ENCODE data around the gene SLC31A1. TPM values are rescaled to one million over a fixed set of nuclear protein-coding genes. Genes with fewer than 3 reads are reported as not detected.

SLC31A1 gene
- total and polyA plus RNA-seq, 2 of the 13 experiments (the other 11 are each of a cell fraction or from before 2014, with no cell fraction given) = 62.9 to 70.0 TPM

DNA sequence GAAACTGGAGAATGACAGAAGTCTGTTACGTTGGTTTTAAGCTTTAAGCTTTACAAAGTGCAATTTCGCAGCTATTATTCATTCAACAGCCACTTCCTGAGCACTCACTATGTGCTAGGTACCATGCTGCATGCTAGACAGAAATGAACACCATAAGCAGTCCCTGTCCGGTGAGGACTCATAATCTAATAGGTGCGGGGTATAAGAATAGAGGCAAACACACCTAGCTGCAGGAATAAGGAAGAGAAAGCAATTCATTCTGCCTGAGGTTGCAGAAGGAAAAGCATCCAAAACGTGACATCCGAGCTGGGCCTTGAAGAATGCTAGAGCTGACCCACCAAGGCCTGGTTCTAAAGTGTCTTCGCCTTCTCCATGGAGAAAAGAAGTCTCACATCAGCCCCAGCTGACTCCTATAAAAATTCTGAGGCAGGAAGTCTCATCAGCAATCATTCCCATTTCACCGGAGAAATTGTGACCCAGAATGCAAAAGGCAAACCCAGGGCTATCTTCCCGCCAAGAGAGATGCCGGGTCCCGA, 809 bp upstream of the SLC31A1 start (continued):
- 0 out of 2 replicates have a peak, but pooled peaks have one; percentile 84 for TF ChIP-seq ZNF572 (CRISPR knock-in tag; IDR thresholded peaks at IDR 0.05)
- TF ChIP-seq, protein P1, sequence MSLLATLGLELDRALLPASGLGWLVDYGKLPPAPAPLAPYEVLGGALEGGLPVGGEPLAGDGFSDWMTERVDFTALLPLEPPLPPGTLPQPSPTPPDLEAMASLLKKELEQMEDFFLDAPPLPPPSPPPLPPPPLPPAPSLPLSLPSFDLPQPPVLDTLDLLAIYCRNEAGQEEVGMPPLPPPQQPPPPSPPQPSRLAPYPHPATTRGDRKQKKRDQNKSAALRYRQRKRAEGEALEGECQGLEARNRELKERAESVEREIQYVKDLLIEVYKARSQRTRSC (CRISPR knock-in tag; IDR thresholded peaks at IDR 0.05; ENCODE audit: low read depth) = 0 out of 2 replicates have a peak, but pooled peaks have one; percentile 15
- TF ChIP-seq ZNF160 (CRISPR knock-in tag; IDR thresholded peaks at IDR 0.05) = 0 out of 2 replicates have a peak, but pooled peaks have one; percentile 4
- TF ChIP-seq RFX5 (IDR thresholded peaks at IDR 0.05; ENCODE audit: low read depth, low read length) = no peak
- 0 out of 2 replicates have a peak, but pooled peaks have one; percentile 41 for TF ChIP-seq ZNF296 (CRISPR knock-in tag; conservative IDR thresholded peaks at IDR 0.05)

DNA sequence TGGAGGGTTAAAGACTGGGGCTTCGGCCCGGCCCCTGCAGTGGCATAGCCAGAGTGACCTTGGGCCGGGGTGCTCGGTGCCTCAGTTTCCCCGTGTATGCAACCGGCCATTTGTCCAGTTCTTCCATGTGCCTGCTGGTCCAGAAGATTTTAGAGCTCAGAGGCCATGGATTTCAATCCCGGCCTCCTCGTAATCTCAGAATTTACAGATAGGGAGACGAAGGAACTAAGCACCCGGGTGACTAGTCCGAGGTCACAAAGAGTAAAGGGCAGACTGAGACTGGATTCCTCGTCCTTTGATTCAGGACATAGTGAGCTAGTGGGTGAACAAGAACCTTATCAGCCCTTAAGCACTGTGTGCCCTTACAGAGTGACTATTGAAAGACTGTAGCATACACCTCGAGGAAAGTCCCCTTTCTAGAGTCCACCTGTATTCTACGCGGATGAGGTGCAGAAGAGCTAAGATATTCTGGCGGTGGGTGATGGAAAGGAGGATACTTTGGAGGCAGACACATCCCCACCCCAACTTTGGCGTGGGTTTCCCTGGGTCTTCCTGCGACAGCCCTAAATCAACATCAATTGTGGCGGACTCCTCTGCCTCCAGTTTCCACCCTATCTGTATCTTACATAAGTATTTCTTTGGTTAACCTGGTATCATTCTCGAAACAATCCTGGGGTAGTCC, 597 bp downstream of the SLC31A1 start:
- Histone ChIP-seq H3K79me2 (ENCODE audit: insufficient read depth, low read length) (peaks cover 88% of the 10 kb centered on the region), H3K9ac (ENCODE audit: insufficient read depth, low read depth, low read length) (peak overlapping the region; percentile 97), H3K27ac (ENCODE audit: extremely low read length, insufficient read depth, low read length) (peak overlapping the region; percentile 86), H3K9me3 (ENCODE audit: low read length) (no peaks in the 10 kb centered on the region), H3K27me3 (ENCODE audit: control insufficient read depth in 1 of 2, insufficient read depth in 2 of 2, low read length in 2 of 2) (peaks cover 0 to 3% of the 10 kb centered on the region in 2 experiments; a peak in 1 of 5 replicates), H3K36me3 (replicated peaks in 1 of 2; ENCODE audit: control insufficient read depth in 1 of 2, insufficient read depth in 2 of 2, low read length in 2 of 2) (no peaks in the 10 kb centered on the region; a peak in 1 of 5 replicates), H4K20me1 (ENCODE audit: insufficient read depth, low read length) (no peaks in the 10 kb centered on the region; the same call in 1 of the 2 replicates), H2AFZ (ENCODE audit: low read length) (no peak overlapping the region), H3K4me3 (replicated peaks in 1 of 3; ENCODE audit: insufficient read depth in 1 of 3, low read depth in 2 of 3, low read length in 3 of 3) (peak overlapping the region; percentile 66 to 91 (median 85)), H3K4me2 (ENCODE audit: low read depth, low read length) (peak overlapping the region; percentile 80), H3K4me1 (ENCODE audit: insufficient read depth, low read length) (peaks cover 60% of the 10 kb centered on the region)
- WGBS (ENCODE audit: low lambda C conversion rate) = 2% methylated on average over 16 of the region's 20 CpGs
- intact Hi-C loops (cut with micrococcal nuclease; ENCODE audit: unreplicated experiment) (loop anchor here (2.0 to 5.0 kb wide), 4 partner anchors 40 to 85 kb away; partner anchors contain the start of genes CDC26, PRPF4 and SLC31A2), in situ Hi-C loops (cut with HindIII; ENCODE audit: extremely low pct_ligation_motif_present, low pct_unique_long_range_greater_than_20kb) (no loop called here)
- CTCF ChIA-PET (ENCODE audit: low intra/inter-chr PET ratio, low total read pairs) = no interaction called here
- POLR2A ChIA-PET = interaction anchor here (0.8 to 2.8 kb wide), 21 partner anchors 8 to 429 kb away, joined by 3 to 40 read pairs (median 4); partner anchors contain the start of genes ALAD, C9orf43, CDC26 and POLE3
- BruUV-seq (replicated peaks) = TSS peak; percentile 82
- DNase-seq (ENCODE audit: low spot score) = peak; percentile 15
- peak; percentile 31 for ATAC-seq
- FAIRE-seq = no peak
- peak; percentile 6; the same call in 1 of the 2 replicates for TF ChIP-seq HES4 (CRISPR knock-in tag; IDR thresholded peaks at IDR 0.05; ENCODE audit: borderline replicate concordance)
- TF ChIP-seq, protein P2, sequence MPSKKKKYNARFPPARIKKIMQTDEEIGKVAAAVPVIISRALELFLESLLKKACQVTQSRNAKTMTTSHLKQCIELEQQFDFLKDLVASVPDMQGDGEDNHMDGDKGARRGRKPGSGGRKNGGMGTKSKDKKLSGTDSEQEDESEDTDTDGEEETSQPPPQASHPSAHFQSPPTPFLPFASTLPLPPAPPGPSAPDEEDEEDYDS (CRISPR knock-in tag; IDR thresholded peaks at IDR 0.05) = 0 out of 2 replicates have a peak, but pooled peaks have one; percentile 10
- TF ChIP-seq, protein P3, sequence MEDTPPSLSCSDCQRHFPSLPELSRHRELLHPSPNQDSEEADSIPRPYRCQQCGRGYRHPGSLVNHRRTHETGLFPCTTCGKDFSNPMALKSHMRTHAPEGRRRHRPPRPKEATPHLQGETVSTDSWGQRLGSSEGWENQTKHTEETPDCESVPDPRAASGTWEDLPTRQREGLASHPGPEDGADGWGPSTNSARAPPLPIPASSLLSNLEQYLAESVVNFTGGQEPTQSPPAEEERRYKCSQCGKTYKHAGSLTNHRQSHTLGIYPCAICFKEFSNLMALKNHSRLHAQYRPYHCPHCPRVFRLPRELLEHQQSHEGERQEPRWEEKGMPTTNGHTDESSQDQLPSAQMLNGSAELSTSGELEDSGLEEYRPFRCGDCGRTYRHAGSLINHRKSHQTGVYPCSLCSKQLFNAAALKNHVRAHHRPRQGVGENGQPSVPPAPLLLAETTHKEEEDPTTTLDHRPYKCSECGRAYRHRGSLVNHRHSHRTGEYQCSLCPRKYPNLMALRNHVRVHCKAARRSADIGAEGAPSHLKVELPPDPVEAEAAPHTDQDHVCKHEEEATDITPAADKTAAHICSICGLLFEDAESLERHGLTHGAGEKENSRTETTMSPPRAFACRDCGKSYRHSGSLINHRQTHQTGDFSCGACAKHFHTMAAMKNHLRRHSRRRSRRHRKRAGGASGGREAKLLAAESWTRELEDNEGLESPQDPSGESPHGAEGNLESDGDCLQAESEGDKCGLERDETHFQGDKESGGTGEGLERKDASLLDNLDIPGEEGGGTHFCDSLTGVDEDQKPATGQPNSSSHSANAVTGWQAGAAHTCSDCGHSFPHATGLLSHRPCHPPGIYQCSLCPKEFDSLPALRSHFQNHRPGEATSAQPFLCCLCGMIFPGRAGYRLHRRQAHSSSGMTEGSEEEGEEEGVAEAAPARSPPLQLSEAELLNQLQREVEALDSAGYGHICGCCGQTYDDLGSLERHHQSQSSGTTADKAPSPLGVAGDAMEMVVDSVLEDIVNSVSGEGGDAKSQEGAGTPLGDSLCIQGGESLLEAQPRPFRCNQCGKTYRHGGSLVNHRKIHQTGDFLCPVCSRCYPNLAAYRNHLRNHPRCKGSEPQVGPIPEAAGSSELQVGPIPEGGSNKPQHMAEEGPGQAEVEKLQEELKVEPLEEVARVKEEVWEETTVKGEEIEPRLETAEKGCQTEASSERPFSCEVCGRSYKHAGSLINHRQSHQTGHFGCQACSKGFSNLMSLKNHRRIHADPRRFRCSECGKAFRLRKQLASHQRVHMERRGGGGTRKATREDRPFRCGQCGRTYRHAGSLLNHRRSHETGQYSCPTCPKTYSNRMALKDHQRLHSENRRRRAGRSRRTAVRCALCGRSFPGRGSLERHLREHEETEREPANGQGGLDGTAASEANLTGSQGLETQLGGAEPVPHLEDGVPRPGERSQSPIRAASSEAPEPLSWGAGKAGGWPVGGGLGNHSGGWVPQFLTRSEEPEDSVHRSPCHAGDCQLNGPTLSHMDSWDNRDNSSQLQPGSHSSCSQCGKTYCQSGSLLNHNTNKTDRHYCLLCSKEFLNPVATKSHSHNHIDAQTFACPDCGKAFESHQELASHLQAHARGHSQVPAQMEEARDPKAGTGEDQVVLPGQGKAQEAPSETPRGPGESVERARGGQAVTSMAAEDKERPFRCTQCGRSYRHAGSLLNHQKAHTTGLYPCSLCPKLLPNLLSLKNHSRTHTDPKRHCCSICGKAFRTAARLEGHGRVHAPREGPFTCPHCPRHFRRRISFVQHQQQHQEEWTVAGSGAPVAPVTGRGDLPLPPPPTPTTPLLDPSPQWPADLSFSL (CRISPR knock-in tag; IDR thresholded peaks at IDR 0.05) = peak; percentile 36; the same call in 1 of the 2 replicates
- TF ChIP-seq, protein P4, sequence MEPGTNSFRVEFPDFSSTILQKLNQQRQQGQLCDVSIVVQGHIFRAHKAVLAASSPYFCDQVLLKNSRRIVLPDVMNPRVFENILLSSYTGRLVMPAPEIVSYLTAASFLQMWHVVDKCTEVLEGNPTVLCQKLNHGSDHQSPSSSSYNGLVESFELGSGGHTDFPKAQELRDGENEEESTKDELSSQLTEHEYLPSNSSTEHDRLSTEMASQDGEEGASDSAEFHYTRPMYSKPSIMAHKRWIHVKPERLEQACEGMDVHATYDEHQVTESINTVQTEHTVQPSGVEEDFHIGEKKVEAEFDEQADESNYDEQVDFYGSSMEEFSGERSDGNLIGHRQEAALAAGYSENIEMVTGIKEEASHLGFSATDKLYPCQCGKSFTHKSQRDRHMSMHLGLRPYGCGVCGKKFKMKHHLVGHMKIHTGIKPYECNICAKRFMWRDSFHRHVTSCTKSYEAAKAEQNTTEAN (CRISPR knock-in tag; conservative IDR thresholded peaks at IDR 0.05) = no peak
- 0 out of 2 replicates have a peak, but pooled peaks have one; percentile 45 for TF ChIP-seq ZNF446 (CRISPR knock-in tag; IDR thresholded peaks at IDR 0.05)
- no peak for TF ChIP-seq ZBTB3 (CRISPR knock-in tag; IDR thresholded peaks at IDR 0.05; ENCODE audit: borderline replicate concordance, low read depth)

Measured in HepG2 (cell line).